Activated effector memory CD4-positive, alpha-beta T cell treated with anti-CD3 and anti-CD28 coated beads, Interleukin-2, amount 50 U/mL, for 16 hours (primary cell): Measurements from ENCODE around the gene SECTM1.
"Not testable (repeated sequence)": the region's sequence is repeated elsewhere in the genome, so short reads cannot be mapped to it uniquely, and the experiment has no call there.

Source experiments
- DNase-seq: peaks from one replicate; pipeline ENCODE4 v3.0.0-alpha.2; 2020

Gene SECTM1

GRCh38 chr17:82367724-82368524, 34.4 kb upstream of the SECTM1 start:
- DNase-seq = no peak

GRCh38 chr17:82366749-82367148, 33.2 kb upstream of the SECTM1 start:
- no peak for DNase-seq

GRCh38 chr17:82365606-82366295, 32.2 kb upstream of the SECTM1 start:
- no peak for DNase-seq

- DNase-seq = no peak
Observed at GRCh38 chr17:82361885-82362633, 28.5 kb upstream of the SECTM1 start.

GRCh38 chr17:82359451-82360074, 26.0 kb upstream of the SECTM1 start:
- DNase-seq = not testable (repeated sequence)

GRCh38 chr17:82358465-82359350, 25.1 kb upstream of the SECTM1 start, which contains the start of gene TEX19:
Gene TEX19, plus strand, starts transcription at chr17:82359247. Its CDS starts 2,904 bp downstream, at chr17:82362151.
- no peak for DNase-seq

GRCh38 chr17:82357394-82357793, 23.8 kb upstream of the SECTM1 start:
- DNase-seq = no peak

GRCh38 chr17:82356845-82357355, 23.3 kb upstream of the SECTM1 start:
- DNase-seq = no peak

GRCh38 chr17:82355770-82356427, 22.3 kb upstream of the SECTM1 start:
- no peak for DNase-seq

GRCh38 chr17:82354804-82355308, 21.3 kb upstream of the SECTM1 start:
- DNase-seq = no peak

- no peak for DNase-seq
Observed at GRCh38 chr17:82353484-82353883, 19.9 kb upstream of the SECTM1 start.

- peak; percentile 92 for DNase-seq
Observed at GRCh38 chr17:82351713-82352488, 18.3 kb upstream of the SECTM1 start.

GRCh38 chr17:82351254-82351712, 17.7 kb upstream of the SECTM1 start:
- DNase-seq = no peak

- peak; percentile 79 for DNase-seq
Observed at GRCh38 chr17:82350182-82351030, 16.8 kb upstream of the SECTM1 start.

GRCh38 chr17:82349287-82349701, 15.7 kb upstream of the SECTM1 start:
- no peak for DNase-seq

GRCh38 chr17:82348866-82349265, 15.3 kb upstream of the SECTM1 start:
- DNase-seq = no peak

- no peak for DNase-seq
Observed at GRCh38 chr17:82348434-82348833, 14.9 kb upstream of the SECTM1 start.

GRCh38 chr17:82347994-82348393, 14.4 kb upstream of the SECTM1 start:
- not testable (repeated sequence) for DNase-seq
